HK-2 (cell line): ENCODE data around the gene GOLGA8T.
"Not testable (repeated sequence)": the region's sequence is repeated elsewhere in the genome, so short reads cannot be mapped to it uniquely, and the experiment has no call there.

ENCODE experiments used
- DNase-seq: peaks from one replicate; pipeline ENCODE4 v3.0.0-alpha.2; 2018; ENCODE audit not compliant: unreplicated experiment

The GOLGA8T gene

DNA sequence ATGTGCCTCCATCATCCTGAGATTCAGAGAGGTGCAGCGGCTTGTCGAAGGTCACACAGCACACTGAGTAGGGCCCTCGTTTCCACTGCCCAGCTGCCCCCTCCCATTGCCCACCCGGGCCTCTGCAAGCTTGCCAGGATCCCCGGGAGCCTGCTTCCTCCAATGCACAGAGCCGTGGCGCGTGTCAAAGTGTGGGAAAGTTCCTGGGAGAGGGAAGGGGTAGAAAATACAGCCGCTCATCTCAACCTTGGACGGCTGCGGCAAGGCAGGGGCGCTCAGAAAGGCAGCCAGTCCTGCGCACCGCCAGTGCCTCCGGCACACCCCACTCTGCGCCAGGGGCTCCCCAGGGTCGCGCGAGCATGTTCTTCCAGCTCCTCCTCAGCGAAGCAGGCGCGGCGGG, 56.3 kb downstream of the GOLGA8T start:
- DNase-seq: not testable (repeated sequence)

GRCh38 chr15:30191639-30192038, 56.8 kb downstream of the GOLGA8T start:
- not testable (repeated sequence) for DNase-seq

- not testable (repeated sequence) for DNase-seq
These were observed 57.4 kb downstream of the GOLGA8T start for GRCh38 chr15:30192119-30192745.

- DNase-seq: not testable (repeated sequence)
These were observed 58.0 kb downstream of the GOLGA8T start for GRCh38 chr15:30192892-30193291.
